Measurements from ENCODE around the gene KLHL26. TPM values are rescaled to one million over a fixed set of nuclear protein-coding genes. Genes with fewer than 3 reads are reported as not detected.
A peak's percentile ranks its signal among the peaks of the same experiment; 100 is the strongest.

The KLHL26 gene
- total and polyA plus RNA-seq, 2 of the 13 experiments (the other 11 are each of a cell fraction or from before 2014, with no cell fraction given): 1.5 to 1.7 TPM

DNA sequence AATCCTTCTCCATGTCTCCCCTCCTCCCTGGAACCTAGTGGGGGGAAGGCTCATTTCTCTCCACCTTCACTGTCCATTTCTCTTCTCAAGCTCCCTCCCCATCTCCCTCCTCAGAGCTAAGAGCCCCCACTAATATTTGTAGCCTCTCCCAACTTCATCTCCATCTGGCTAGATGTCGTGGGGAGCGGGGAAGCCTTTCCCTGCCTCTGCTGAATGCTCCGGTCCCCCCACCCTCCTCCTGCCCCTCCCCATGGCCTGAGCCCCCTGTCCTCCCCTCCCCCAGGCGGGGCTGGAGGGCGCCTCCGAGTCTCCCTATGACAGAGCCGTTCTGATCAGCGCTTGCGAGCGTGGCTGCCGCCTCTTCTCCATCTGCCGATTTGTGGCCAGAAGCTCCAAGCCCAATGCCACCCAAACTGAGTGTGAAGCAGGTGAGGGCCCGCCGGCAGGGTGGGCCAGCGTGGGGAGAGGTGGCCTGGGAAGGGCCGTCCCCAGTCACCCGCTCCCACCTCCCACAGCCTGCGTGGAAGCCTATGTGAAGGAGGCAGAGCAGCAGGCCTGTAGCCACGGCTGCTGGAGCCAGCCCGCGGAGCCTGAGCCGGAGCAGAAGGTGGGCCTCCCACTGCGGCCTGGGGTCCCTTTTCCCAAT, 23.1 kb upstream of the KLHL26 start:
- Histone ChIP-seq H2AFZ (ENCODE audit: low read length) (no peak overlapping the region), H3K4me3 (replicated peaks in 1 of 3; ENCODE audit: insufficient read depth in 1 of 3, low read depth in 2 of 3, low read length in 3 of 3) (peak overlapping the region in 2 of 3 experiments; percentile 48 to 75; a peak in 3 of 6 replicates), H3K27me3 (ENCODE audit: control insufficient read depth in 1 of 2, insufficient read depth in 2 of 2, low read length in 2 of 2) (peaks cover 0 to 7% of the 10 kb centered on the region in 2 experiments; a peak in 2 of 5 replicates), H3K9ac (ENCODE audit: insufficient read depth, low read depth, low read length) (0 out of 2 replicates have a peak overlapping the region, but pooled peaks have one; percentile 14), H3K36me3 (replicated peaks in 1 of 2; ENCODE audit: control insufficient read depth in 1 of 2, insufficient read depth in 2 of 2, low read length in 2 of 2) (no peaks in the 10 kb centered on the region), H3K4me2 (ENCODE audit: low read depth, low read length) (peak overlapping the region; percentile 100; the same call in 1 of the 2 replicates), H3K79me2 (ENCODE audit: insufficient read depth, low read length) (no peaks in the 10 kb centered on the region), H4K20me1 (ENCODE audit: insufficient read depth, low read length) (no peaks in the 10 kb centered on the region), H3K4me1 (ENCODE audit: insufficient read depth, low read length) (peaks cover 43% of the 10 kb centered on the region), H3K9me3 (ENCODE audit: low read length) (no peaks in the 10 kb centered on the region), H3K27ac (ENCODE audit: extremely low read length, insufficient read depth, low read length) (no peak overlapping the region)
- intact Hi-C loops (cut with micrococcal nuclease; ENCODE audit: unreplicated experiment) (no loop called here), in situ Hi-C loops (cut with HindIII; ENCODE audit: extremely low pct_ligation_motif_present, low pct_unique_long_range_greater_than_20kb) (no loop called here)
- ATAC-seq (no peak), DNase-seq (ENCODE audit: low spot score) (no peak), FAIRE-seq (no peak)
- TF ChIP-seq POLR2G (IDR thresholded peaks at IDR 0.05; ENCODE audit: low read depth, low read length) (no peak), ZBTB38 (CRISPR knock-in tag; IDR thresholded peaks at IDR 0.05) (peak; percentile 62; the same call in 1 of the 2 replicates)
- POLR2A ChIA-PET: no interaction called here
- 62% methylated on average over 18 of the region's 23 CpGs for WGBS (ENCODE audit: low lambda C conversion rate)
- CTCF ChIA-PET (ENCODE audit: low intra/inter-chr PET ratio, low total read pairs): no interaction called here
- no TSS peak for BruUV-seq (replicated peaks)

DNA sequence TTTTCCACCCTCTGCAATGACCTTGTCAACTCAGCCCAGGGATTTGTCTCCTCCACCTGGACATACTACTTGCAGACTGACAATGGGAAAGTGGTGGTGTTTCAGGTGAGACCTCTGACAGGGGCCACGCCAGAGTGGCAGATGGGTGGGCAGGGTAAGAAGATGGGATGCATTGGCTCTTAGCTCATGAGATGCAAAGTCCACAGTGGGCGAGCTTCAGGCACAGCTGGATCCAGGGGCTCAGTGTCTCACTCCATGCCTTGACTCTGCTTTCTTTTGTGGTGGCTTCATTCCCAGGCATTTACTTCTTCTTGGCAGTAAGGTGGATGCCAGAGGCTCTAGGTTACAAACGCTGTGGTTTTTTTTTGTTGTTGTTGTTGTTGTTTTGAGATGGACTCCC, 20.8 kb upstream of the KLHL26 start:
- no peak overlapping the region for H3K4me2 ChIP-seq (ENCODE audit: low read depth, low read length)
- no TSS peak for BruUV-seq (replicated peaks)
- no peak for DNase-seq (ENCODE audit: low spot score)
- ATAC-seq: no peak
- no peak overlapping the region for H3K4me3 ChIP-seq (replicated peaks in 1 of 3; ENCODE audit: insufficient read depth in 1 of 3, low read depth in 2 of 3, low read length in 3 of 3)
- no peak overlapping the region for H3K27ac ChIP-seq (ENCODE audit: extremely low read length, insufficient read depth, low read length)
- intact Hi-C loops (cut with micrococcal nuclease; ENCODE audit: unreplicated experiment) (no loop called here), in situ Hi-C loops (cut with HindIII; ENCODE audit: extremely low pct_ligation_motif_present, low pct_unique_long_range_greater_than_20kb) (no loop called here)
- no peaks in the 10 kb centered on the region for H3K36me3 ChIP-seq (replicated peaks in 1 of 2; ENCODE audit: control insufficient read depth in 1 of 2, insufficient read depth in 2 of 2, low read length in 2 of 2)
- H4K20me1 ChIP-seq (ENCODE audit: insufficient read depth, low read length): no peaks in the 10 kb centered on the region
- no peaks in the 10 kb centered on the region for H3K79me2 ChIP-seq (ENCODE audit: insufficient read depth, low read length)
- TF ChIP-seq ZNF329 (CRISPR knock-in tag; IDR thresholded peaks at IDR 0.05; ENCODE audit: low read depth) (peak; percentile 99), RXRB (CRISPR knock-in tag; IDR thresholded peaks at IDR 0.05; ENCODE audit: borderline replicate concordance) (no peak)
- FAIRE-seq: no peak
- H3K27me3 ChIP-seq (ENCODE audit: control insufficient read depth in 1 of 2, insufficient read depth in 2 of 2, low read length in 2 of 2): peaks cover 0 to 7% of the 10 kb centered on the region in 2 experiments; a peak in 2 of 5 replicates
- CTCF ChIA-PET (ENCODE audit: low intra/inter-chr PET ratio, low total read pairs): no interaction called here
- peaks cover 22% of the 10 kb centered on the region; the same call in 1 of the 2 replicates for H3K4me1 ChIP-seq (ENCODE audit: insufficient read depth, low read length)
- POLR2A ChIA-PET: no interaction called here
- no peaks in the 10 kb centered on the region for H3K9me3 ChIP-seq (ENCODE audit: low read length)
- no peak overlapping the region for H3K9ac ChIP-seq (ENCODE audit: insufficient read depth, low read depth, low read length)
- no peak overlapping the region for H2AFZ ChIP-seq (ENCODE audit: low read length)
- 66% methylated on average over 2 of the region's 3 CpGs for WGBS (ENCODE audit: low lambda C conversion rate)
